Measurements from ENCODE around the gene IL25. TPM values are rescaled to one million over a fixed set of nuclear protein-coding genes. Genes with fewer than 3 reads are reported as not detected.
"Not testable (repeated sequence)": the region's sequence is repeated elsewhere in the genome, so short reads cannot be mapped to it uniquely, and the experiment has no call there.

IL25 gene
- not detected in 2 replicates for total RNA-seq (2014; rRNA removed; shearing (Covaris generic))
- not detected in 2 replicates for polyA plus RNA-seq (2015; cell fraction: cytosol; rRNA removed)
- polyA plus RNA-seq (2015; cell fraction: nucleus; rRNA removed), result not detected in 2 replicates

GRCh38 chr14:23372509-23372908 is at the start of gene IL25:
Gene IL25, plus strand, starts transcription at chr14:23372809.
- DNase-seq (ENCODE audit: low read depth, low spot score), result no peak
- in situ Hi-C loops (cut with HindIII; ENCODE audit: low pct_unique_long_range_greater_than_20kb, low sequenced_read_pairs), result no loop called here

GRCh38 chr14:23323838-23324454 is 48.7 kb upstream of the IL25 start:
- no peak for DNase-seq (ENCODE audit: low read depth, low spot score)
- in situ Hi-C loops (cut with HindIII; ENCODE audit: low pct_unique_long_range_greater_than_20kb, low sequenced_read_pairs), result no loop called here

- DNase-seq (ENCODE audit: low read depth, low spot score), result no peak
- in situ Hi-C loops (cut with HindIII; ENCODE audit: low pct_unique_long_range_greater_than_20kb, low sequenced_read_pairs), result no loop called here
Measured at GRCh38 chr14:23324455-23324846, 48.2 kb upstream of the IL25 start.

DNA sequence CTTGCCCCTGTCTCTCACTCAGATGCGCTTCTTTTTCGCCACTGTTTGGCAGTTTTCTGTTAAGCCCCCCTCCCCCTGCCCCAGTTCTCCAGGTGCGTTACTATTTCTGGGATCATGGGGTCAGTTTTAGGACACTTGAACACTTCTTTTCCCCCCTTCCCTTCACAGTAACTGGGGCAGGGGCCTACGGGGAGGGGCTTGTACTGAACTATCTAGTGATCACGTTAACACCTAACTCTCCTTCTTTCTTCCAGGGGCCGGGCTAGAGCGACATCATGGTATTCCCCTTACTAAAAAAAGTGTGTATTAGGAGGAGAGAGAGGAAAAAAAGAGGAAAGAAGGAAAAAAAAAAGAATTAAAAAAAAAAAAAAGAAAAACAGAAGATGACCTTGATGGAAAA is 47.6 kb upstream of the IL25 start:
- in situ Hi-C loops (cut with HindIII; ENCODE audit: low pct_unique_long_range_greater_than_20kb, low sequenced_read_pairs), result no loop called here
- DNase-seq (ENCODE audit: low read depth, low spot score), result no peak

DNA sequence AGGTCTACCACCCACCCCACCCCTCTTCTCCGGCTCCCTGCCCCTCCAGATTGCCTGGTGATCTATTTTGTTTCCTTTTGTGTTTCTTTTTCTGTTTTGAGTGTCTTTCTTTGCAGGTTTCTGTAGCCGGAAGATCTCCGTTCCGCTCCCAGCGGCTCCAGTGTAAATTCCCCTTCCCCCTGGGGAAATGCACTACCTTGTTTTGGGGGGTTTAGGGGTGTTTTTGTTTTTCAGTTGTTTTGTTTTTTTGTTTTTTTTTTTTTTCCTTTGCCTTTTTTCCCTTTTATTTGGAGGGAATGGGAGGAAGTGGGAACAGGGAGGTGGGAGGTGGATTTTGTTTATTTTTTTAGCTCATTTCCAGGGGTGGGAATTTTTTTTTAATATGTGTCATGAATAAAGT is 46.9 kb upstream of the IL25 start:
- DNase-seq (ENCODE audit: low read depth, low spot score); in situ Hi-C loops (cut with HindIII; ENCODE audit: low pct_unique_long_range_greater_than_20kb, low sequenced_read_pairs): not testable (repeated sequence)

DNA sequence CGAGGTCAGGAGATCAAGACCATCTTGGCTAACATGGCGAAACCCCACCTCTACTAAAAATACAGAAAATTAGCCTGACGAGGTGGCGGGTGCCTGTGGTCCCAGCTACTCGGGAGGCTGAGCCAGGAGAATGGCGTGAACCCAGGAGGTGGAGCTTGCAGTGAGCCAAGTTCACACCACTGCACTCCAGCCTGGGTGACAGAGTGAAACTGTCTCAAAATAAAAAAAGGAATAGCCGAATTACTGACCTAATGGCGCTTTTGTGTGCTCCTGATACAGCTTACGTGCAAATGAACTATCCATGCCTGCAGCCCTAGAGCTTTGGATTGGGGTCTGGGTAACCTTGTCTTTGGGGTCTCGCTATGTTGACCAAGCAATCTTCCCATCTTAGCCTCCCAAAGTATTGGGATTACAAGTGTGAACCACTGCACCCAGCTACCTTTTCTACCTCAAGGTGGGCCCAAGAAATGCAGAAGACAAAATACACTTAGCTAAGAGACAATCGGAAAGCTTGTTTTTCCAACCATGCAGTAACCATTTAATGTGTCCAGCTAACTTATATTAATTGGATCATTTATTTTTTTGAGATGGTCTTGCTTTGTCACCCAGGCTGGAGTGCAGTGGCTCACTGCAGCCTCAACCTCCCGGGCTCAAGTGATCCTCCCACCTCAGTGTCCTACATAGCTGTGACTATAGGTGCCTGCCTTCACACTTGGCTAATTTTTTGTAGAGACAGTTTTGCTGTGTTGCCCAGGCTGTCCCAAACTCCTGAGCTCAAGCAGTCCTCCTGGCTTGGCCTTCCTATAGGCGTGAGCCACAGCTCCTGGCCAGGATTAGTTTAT is 45.9 kb upstream of the IL25 start:
- in situ Hi-C loops (cut with HindIII; ENCODE audit: low pct_unique_long_range_greater_than_20kb, low sequenced_read_pairs), result no loop called here

DNA sequence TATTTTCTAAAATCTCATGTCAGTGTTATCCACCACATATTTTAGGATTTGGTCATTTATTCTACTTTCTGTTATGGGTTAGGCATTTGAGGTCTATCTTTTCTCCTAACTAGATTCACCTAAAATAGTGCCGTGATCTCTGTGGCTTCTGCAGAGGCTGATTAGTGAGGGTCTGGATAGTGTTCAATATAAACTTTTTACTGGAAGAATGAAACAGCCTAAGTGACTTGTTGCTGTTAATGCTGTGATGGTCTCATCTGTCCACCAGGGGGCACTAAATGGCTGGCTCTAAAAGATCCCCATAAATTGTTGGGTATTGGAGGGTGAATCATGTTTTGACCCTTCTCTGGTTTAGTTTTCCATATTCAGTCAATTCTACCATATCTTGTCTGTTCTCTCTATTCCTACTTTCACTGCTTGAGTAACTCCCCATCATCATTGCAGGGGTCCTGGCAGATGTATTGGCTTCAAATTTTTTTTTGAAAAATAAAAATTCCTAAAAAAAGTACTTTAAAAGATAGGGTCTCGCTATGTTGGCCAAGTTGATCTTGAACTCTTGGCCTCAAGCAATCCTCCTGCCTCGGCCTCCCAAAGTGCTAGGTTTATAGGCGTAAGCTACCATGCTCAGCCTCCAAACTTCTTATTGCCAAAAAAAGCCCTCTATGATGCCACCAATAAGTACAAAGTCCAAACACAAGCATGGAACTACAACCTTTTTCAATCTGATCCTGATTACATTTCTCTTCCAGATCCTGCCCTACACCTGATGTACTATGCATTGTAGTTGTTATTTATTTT is 44.5 kb upstream of the IL25 start:
- peak; percentile 76 for DNase-seq (ENCODE audit: low read depth, low spot score)
- in situ Hi-C loops (cut with HindIII; ENCODE audit: low pct_unique_long_range_greater_than_20kb, low sequenced_read_pairs), result no loop called here

More for the DNA sequence above, 45.9 kb upstream of the IL25 start:
- DNase-seq (ENCODE audit: low read depth, low spot score), result no peak

DNA sequence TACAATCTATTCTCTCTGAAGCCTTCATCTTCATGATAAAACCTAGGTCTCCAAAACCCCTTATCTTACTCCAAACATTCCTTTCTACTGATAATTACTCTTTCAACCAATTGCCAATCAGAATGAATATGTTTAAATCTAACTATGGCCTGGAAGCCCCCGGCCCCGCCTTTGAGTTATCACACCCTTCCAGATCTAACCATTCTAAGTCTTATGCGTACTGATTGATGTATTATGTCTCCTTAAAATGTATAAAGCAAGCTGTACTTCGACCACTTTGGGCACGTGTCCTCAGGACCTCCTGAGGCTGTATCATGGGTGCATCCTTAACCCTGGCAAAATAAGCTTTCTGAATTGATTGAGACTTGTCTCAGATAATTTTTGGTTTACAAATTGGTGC is 37.0 kb upstream of the IL25 start:
- in situ Hi-C loops (cut with HindIII; ENCODE audit: low pct_unique_long_range_greater_than_20kb, low sequenced_read_pairs), result no loop called here
- no peak for DNase-seq (ENCODE audit: low read depth, low spot score)

DNA sequence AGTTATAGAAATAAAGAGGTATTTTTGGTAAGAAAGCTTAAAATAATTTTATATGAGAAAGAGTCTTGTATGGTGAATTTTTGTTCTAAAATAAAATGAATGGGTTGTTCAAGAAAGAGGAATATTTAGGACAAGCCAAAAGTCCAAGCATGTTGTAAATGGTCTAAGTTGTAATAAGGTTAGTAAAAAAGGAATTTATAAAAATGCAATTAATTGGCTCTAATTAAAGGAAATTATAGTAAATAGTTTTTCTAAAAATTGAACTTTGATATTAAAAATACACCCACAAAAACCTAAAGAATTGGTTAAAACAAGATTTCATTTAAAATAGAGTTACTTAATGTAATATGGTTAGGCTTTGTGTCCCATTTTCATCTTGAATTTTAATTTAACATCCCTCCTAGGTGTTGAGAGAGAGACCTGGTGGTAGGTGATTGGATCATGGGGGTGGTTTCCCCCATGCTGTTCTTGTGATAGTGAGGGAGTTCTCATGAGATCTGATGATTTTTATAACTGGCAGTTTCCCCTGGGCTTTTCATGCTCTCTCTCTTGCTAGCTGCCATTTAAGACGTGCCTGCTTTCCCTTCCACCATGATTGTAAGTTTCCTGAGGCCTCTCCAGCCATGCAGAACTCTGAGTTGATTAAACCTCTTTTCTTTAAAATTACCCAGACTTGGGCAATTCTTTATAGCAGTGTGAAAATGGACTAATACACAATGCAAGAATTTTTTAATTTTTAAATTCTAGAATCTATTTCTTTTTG is 32.9 kb upstream of the IL25 start:
- DNase-seq (ENCODE audit: low read depth, low spot score), result no peak
- in situ Hi-C loops (cut with HindIII; ENCODE audit: low pct_unique_long_range_greater_than_20kb, low sequenced_read_pairs), result no loop called here

- DNase-seq (ENCODE audit: low read depth, low spot score), result no peak
- in situ Hi-C loops (cut with HindIII; ENCODE audit: low pct_unique_long_range_greater_than_20kb, low sequenced_read_pairs), result no loop called here
Measured at GRCh38 chr14:23344481-23344880, 28.1 kb upstream of the IL25 start.

DNA sequence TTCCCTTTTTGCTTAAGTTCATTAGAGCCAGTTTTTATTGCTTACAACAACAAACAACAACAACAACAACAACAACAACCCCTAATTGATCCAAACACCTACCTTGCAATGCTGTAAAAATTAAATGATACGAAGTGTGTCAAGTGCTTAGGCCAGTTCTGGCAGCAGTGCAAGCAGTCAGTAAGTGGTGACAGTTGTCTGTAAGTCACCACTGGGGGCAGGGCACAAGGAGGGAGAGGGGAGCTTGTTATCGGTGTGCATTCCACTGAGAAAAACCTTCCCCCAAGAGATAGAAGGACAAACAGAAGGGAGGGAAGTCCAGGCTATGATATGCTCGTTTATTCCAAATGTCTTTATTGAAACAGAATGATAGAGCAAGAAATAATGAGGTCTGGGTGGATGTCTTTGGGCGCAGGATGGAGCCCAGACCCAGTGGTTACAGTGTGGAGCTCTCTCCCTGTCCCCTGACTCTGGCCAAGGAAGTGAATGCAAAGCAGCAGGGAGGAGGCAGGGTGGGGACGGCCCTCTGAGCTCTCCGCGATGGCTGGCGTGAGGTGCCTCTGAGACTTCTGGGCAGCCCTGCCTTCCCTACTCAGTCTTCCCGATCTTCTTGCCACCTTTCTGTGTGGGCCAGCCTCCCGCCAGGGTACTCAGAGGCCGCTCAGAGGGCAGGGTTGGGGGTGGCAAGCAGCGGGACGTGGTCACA is 26.5 kb upstream of the IL25 start:
- DNase-seq (ENCODE audit: low read depth, low spot score), result no peak
- in situ Hi-C loops (cut with HindIII; ENCODE audit: low pct_unique_long_range_greater_than_20kb, low sequenced_read_pairs), result no loop called here

DNA sequence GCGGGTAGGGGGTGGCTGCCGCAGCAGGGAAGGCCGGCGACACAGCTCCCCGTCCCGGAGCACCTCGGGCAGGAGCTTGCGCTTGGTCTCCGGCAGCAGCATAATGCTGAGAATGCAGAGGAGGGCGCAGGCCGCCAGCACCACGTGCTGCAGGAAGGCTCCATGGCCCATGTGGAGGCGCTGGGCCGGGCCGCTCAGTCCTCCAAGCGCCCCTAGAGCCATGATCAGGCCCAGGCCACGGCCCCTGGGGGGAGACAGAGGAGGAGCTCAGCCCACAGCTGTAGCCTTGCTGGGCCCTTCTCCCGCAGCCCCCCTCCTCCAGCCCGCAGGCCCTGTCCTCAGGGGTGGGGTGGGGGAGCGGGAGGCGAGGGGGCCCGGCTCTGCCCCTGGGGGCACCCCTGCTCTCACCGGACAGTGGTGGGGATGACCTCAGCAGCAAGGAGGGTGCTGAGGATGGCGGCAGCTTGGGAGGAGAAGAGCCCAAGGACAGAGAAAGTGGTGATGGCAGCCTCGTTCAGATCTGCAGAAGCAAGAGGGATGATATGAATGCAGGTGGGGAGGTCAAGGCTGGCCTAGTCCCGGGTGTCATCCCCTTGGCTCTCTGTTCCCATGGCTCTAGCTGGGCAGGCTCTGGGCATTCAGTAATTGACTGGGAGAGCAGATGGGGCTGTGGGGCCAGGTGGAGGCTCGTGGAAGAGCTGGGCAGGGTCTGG is 25.8 kb upstream of the IL25 start:
- DNase-seq (ENCODE audit: low read depth, low spot score), result no peak
- in situ Hi-C loops (cut with HindIII; ENCODE audit: low pct_unique_long_range_greater_than_20kb, low sequenced_read_pairs), result no loop called here

DNA sequence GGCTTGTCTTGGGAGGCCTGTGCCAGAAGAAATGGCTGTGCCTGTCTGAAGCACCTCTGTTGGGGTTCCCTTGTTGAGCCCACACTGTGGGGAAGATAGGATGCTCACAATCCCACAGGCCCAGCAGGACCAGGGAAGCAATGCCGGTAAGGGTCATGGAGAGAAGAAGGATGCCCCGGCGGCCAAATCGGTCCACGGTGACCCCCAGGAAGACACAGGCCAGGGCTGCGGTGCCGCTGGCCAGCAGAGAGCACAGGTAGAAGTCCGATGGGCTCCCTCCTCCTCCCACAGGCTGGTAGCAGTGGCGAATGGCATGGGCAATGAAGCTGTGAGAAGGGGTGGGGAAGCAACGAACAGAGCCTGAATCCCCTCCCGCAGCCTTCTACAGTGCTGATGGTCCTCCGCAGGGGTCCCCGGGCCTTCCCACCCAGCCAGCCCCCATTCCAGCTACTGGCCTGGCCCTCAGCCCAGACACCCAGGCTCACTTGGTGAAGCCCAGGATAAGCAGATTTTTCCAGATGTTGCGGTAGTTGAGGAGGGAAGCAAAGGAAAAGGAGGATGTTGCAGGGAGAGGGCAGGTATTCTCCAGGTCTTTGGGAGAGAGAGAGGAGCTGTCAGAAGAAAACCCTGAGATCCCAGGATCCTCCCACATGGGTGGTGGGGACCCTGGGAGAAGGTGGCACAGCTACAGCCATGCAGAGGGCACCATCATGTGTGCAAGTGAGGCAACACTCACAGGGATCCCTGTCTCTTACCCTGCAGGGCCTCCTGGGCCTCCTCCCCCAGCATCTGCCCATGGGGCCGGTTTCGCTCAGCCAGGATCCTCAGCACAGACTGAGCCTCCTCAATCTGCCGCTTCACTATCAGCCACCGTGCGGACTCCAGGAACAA is 25.0 kb upstream of the IL25 start:
- no peak for DNase-seq (ENCODE audit: low read depth, low spot score)
- in situ Hi-C loops (cut with HindIII; ENCODE audit: low pct_unique_long_range_greater_than_20kb, low sequenced_read_pairs), result no loop called here

GRCh38 chr14:23348297-23348655 is 24.3 kb upstream of the IL25 start:
- DNase-seq (ENCODE audit: low read depth, low spot score), result no peak
- in situ Hi-C loops (cut with HindIII; ENCODE audit: low pct_unique_long_range_greater_than_20kb, low sequenced_read_pairs), result no loop called here

GRCh38 chr14:23349156-23349845 is 23.3 kb upstream of the IL25 start:
- in situ Hi-C loops (cut with HindIII; ENCODE audit: low pct_unique_long_range_greater_than_20kb, low sequenced_read_pairs), result no loop called here
- no peak for DNase-seq (ENCODE audit: low read depth, low spot score)

Measured in SK-MEL-5 (cell line).